NCI-H69 (cell line): ENCODE measurements around the gene UBAC2.
"Not testable (repeated sequence)": the region's sequence is repeated elsewhere in the genome, so short reads cannot be mapped to it uniquely, and the experiment has no call there.

Source experiments
- DNase-seq: peaks from one replicate; lab custom pipeline; 2025; lab: John Stamatoyannopoulos, UW

Gene UBAC2

DNA sequence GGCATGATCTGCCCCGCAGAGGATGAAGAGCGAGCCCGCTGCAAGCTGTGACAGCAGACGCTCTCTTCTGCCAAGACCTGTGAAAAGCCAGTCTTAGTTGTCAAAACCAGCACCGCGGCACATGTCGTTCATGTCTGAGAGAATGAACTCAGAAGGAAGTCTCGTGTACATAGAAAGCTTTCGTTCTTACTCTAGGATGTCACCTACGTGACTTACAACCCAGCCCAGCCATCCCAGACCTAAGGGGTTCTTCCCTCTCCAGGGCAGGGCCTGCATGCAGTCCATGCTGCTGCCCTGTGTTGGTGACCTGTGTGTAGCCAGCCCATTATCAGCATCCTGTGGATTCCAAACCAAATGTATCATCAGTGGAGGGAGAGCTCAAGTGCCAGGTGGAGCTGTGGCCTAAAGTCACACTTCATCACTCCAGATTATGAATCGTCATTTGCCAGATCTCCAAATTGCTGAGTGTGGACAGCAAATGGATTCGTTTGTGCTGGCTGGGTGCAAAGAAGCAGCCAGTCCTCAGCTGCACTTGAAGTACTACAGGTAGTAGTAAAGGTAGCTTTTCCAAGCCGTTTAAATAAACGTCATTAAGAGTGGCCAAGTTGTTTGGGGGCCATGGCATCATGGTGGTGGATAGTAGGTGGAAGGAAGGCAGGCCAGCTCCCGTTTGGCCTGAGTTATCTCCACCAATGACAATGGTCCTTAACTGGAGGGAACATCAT is 180.4 kb downstream of the UBAC2 start:
- DNase-seq = no peak

DNA sequence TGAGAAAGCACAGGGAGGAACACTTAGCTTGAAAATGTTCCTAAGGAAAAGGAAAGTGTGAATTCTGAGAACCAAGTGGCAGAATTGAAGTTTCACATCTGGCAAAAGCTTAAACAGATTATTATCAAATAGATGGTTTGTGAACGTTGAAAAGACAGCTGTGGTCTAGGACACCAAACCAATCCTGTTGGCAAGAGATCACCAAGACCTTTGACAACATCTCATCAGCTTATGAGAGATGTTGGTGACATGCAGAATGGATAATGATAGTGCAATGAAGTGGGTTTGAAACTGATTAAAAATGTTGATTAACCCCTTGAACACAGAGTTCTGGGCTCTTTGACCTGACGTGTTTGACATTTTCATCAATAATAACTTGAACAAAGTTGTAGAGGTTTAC is 181.1 kb downstream of the UBAC2 start:
- DNase-seq = no peak

DNA sequence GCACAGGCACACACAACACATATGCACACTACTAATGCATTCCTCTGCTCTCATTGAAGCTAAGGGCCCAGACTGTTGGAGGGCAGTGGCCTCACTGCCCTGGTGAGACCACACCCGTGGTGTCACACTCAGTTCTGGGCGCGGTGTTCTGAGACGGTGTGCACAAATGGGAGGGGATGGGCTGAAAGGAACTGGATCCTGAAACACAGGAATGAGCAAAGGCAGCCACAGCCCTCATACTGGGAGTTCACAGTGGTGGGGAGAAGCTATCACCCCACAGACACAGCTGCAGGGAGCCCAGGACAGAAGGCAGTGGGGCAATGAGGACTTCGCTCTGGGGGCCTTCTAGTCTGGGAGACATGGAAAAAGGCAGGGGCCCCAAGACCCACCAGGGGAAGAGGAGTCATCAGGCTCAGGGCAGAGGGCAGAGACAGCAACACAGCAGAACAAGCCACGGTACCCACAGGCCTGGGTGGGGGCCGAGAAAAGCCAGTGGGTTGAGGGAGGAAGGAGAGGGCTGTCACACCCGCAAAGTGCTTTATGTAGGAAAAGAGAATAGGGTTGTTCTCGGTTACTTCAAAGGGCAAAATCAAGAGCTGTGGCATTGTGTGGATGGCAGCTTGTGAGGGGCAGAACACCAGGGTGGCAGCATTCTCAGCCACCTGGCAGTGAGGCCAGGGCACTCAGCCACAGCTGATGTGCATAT is 181.9 kb downstream of the UBAC2 start:
- no peak for DNase-seq

DNA sequence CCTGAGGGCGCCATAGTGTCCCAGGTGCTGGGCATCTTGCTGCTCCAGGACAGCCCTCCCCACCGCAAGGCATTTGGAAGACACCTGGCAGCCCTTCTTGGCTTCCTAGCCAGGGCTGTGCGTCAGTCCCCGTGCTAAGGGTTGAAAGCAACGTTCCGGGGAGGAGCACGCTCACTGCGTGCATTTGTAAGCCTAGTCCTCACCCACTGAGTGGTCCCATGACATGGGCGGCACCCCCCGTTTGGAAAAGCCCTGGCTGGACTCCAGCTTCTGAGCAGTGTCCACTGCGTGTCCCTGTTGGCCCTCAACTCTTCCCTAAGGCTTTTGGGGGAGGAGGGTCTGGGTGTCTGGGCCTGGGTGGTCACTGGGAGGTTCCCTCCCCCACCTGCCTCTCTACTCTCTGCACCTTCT is 182.9 kb downstream of the UBAC2 start:
- no peak for DNase-seq

DNA sequence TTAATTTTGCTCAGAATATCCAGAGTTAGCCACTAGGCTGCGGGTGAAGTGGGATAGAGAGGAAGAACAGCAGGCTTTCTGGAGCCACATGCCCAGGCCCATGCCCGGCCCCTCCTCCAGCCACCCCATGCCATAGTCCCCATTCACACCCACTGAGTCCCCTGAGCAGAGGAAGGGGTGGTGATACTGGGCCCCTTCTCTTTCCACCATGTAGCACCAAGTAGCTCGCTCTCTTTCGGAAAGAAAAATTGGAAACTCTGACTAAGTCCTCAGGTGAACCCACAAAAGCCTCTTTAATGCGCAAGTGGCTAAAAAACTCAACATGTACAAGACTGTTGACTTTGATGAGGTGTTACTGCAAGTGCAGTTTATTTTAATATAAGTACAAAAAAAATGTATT is 183.3 kb downstream of the UBAC2 start:
- no peak for DNase-seq

DNA sequence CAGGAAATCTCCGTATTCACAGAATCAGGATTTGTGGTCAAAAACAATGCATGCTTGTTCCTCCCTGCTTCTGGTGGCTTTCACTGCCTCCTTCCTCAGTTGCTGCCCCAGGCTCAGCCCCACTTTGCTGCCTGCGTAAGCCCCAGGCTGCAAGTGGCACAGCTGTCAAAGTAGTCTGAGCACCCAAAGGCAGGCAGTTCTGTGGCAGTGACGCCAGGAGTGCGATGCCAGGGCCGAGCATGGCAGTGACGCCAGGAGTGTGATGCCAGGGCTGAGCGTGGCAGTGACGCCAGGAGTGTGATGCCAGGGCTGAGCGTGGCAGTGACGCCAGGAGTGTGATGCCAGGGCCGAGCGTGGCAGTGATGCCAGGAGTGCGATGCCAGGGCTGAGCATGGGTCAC is 183.8 kb downstream of the UBAC2 start:
- DNase-seq = no peak

DNA sequence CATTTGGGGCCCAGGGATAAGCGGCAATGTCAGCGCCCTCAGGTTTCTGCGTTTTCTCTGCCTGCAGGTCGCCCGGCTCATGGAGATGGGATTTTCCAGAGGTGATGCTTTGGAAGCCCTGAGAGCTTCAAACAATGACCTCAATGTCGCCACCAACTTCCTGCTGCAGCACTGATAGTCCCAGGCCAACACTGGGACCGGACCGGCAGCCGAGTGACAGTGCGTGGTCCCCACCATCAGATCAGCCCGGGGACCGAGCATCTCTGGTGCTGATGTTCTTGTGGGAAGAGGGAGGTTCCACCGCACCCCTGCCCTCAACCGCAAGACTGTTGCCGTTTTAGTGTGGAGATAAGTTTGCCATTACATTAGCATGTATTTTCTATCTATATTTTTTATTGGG is 184.5 kb downstream of the UBAC2 start:
- DNase-seq = no peak

DNA sequence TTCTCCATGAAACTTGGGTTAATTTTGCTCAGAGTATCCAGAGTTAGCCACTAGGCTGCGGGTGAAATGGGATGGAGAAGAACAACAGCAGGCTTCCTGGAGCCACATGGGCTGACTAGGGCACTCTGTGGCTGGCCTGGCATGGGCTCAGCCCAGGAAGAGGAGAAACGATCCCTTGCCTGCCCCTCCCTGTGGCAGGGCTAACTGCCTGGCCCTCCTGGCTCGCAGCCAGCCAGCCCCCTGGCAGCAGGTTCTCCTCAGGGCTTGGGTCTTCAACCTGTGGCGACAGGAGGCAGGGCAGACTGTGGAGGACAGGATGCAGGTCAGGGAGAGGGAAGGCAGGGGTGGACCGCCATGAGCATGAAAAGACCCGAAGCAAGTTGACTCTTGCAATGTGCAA is 185.3 kb downstream of the UBAC2 start:
- peak; percentile 82 for DNase-seq

DNA sequence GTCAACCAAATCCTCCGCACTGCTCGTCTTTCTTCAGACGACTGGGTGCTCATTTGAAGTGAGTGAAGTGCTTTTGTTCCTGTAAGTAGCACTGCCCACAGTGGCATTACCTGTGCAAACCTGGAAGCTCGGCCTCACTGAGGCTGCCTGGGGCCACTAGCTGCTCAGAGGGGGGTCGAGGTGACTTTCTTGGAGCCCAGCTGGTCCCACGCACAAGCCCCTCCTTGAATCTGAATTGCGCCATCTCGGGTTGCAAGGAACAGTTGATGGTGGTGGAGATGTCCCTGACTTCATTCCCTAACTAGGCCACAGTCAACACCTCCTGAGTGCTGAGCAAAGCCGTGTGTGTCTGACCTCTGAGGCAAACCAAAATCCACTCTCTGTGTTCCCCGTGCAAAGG is 185.8 kb downstream of the UBAC2 start:
- DNase-seq = peak; percentile 86

DNA sequence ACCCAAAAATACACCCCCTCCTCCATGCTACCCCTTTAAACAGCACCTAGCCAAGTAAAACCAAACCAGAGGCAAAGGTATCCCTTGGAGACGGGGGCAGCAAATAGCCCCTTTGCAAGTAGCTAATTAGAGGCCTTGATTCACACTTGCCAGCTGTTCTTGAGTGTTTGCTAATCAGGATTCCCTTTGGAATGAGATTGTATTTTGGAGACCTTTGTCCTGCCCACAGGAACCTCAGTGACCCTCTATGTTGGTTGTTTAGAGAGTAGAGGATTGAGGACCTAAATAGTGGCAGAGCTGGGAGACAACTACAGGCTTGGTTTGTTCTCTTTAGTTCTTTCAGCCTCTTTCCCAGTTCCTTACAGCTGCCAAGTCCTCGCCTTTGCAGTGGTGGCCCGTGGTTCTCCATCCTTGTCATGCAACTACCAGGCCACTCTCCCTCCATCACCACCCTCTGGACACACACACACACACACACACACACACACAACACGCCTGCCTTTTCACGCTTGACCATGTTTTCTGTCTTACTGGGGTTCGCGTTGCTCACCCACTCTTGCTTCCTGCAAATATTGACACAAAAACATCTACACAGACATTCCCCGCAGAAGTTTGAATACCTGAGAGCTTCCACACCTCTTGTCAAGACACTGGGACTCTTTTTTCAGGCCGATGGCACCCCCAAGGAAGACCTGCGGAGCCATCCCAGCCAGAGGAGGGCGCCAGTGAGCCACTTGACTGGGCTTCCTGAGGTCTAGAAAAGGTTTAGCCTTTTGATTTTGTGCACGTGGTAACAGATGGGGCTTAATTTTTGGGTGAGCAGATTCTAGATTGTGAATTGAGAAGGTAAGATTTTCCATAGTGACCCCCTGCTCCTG is 186.5 kb downstream of the UBAC2 start:
- DNase-seq = peak; percentile 86

DNA sequence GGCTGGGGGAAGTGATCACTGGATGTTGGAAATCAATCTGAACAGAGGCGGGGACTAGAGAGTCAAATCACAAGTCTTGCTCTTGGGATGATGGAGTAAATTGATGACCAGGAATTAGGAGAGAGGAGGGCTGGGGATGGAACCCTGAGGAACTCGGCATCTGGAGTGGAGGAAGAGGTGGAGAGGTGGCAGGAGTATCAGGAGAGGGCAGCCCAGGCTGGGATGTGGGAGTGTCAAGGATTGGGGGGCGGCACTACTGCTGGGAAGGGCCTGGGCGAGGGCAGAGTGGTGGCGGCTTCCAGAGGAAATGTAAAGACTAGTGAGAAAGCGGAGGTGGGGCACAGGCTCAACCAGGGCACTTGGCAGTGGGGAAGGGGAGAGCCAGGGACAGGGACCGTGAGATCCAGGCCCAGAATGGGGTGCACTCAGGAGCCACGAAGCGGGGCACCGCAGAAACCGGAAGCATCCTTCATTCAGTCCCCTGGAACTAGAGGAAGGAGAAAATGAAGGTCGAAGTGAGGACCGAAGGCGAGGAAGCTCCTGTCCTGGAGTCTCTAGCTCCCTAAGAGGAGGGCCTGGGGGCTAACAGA is 187.8 kb downstream of the UBAC2 start:
- no peak for DNase-seq

DNA sequence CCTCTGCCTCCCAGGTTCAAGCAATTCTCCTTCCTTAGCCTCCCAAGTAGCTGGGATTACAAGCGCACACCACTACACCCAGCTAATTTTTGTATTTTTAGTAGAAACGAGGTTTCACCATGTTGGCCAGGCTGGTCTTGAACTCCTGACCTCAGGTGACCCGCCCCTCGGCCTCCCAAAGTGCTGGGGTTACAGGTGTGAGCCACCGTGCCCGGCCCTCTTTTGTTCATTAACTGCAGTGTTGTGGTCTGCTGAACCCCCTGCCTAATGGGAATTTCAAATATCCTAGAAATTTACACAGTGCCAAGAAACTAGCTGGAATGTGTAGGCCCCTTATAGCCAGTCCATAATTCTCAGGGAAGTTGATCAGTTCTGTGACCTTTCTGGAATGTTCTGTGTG is 188.4 kb downstream of the UBAC2 start:
- DNase-seq = not testable (repeated sequence)

DNA sequence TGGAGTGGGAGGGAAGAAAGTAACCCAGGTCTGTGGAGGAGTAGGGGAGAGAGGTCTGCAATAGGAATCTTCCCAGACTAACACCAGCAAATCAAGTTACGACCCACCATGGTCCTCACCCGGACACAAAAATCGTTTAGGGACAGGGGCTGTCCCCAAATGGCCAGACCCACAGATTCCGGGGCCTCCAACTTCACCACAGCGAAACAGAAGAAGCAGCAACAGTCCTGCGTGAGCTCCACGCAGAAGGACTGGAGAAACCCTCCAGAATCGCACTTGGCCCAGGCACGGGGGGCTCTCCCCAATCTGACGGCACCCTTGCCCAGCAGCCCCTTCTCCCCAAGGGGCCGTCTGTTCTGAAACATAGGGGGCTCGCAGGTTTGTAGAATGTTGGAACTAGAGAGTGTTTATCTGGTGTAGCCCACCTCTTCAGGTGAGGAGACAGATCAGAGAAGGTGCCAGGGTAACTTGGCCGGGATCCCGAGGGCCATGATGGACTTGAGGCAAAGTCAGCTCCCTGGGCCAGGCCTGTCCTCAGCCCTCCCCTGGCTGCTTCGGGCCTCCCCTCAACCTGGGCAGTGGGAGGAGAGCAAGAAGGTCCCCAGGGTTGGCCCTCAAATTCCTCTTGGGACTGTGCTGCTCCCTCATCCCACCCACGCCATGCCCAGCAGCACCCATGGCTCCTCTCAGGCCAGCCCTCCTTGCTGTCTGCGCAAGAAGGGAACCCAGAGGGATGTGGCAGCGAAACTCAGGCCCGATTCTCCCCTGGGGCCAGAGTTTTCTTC is 189.1 kb downstream of the UBAC2 start:
- no peak for DNase-seq

DNA sequence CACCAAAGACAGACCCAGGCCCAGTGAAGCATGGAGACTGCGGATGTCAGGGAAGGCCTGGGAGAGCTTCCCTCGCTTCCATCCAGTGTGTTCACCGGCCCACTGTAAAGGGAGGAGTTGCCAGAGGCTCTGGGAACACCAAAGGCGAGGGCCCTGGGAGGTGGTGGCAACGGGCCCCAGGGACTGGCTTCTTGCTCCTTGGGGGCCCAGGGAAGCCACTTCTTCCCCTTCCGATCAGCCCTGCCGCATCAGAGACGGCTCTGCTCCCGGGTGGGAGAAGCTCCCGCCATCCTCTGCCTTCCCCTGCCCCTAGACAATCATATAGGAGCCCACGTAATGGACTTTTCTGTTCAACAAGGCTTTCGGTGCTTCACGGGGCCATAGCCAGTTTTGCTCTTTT is 189.9 kb downstream of the UBAC2 start:
- DNase-seq = no peak

DNA sequence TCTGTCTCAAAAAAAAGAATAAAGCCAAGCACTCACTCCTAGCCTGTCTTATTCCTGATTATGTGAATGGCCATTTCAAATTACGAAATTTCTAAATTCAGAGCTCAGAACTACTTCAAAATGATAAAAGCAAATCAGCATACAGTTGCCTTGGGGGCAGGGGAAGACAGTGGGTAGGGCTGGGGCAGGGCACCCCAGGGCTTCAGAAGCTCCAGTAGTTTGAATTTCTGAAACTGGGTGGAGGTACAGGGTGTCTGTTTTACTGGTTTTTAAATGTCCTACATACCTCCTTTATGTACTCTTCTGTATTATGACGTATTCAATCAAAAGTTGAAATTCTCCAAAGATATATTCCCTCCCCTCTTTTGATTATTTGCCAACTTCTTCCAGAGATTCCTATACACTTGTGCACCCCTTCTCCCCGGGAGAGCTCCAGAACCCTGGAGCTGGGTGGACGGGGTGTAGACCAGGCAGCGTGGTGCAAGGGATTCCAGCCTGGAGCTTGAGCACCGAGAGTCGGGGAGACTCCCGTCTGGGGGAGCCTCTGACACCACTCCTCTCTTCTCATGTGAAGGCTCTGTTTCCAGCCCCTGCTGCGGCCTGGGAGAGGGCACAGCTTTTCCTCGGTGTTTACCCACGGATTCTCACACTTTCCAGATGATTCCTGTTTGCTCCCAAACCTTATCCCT is 191.3 kb downstream of the UBAC2 start:
- DNase-seq = no peak

DNA sequence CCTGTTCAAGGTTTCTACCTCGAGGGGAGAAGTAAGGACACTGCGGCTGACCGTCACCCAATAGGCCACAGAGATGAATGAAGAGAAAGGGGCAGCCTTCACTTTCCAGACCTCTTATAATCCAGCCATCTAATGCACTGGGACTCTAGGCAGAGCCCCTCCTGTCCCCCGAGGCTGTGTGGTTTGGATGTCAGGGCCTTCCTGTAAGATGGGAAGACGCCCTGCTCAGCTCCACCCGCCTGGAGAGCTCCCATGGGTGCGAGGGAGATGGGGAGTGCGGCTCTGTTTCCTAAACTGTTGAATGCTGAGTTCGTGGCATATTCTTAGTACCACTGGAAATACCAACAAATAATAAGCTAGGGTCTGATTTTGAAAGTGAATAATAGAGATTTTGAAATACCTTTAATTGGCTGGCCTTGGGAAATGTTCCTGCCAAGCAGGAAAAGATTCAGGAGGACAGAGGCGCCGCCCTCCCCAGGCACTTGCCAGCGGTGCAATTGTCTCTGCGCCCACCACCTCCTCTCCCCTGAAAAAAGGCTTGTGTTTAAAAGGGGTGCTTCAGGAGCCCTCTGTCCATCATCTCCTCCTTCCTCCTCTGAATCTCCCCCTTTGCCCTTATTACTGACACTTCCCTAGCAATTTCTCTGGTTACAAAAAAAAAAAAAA is 191.9 kb downstream of the UBAC2 start:
- no peak for DNase-seq

DNA sequence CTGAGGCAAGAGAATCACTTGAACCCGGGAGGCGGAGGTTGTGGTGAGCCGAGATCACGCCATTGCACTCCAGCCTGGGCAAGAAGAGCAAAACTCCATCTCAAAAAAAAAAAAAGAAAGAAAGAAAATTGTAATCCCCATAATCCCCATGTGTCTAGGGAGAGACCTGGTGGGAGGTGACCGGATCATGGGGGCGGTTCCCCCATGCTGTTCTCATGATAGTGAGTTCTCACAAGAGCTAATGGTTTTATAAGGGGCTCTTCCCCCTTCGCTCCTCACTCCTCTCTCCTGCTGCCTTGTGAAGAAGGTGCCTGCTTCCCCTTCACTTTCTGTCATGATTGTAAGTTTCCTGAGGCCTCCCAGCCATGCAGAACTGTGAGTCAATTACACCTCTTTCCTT is 192.7 kb downstream of the UBAC2 start:
- not testable (repeated sequence) for DNase-seq

DNA sequence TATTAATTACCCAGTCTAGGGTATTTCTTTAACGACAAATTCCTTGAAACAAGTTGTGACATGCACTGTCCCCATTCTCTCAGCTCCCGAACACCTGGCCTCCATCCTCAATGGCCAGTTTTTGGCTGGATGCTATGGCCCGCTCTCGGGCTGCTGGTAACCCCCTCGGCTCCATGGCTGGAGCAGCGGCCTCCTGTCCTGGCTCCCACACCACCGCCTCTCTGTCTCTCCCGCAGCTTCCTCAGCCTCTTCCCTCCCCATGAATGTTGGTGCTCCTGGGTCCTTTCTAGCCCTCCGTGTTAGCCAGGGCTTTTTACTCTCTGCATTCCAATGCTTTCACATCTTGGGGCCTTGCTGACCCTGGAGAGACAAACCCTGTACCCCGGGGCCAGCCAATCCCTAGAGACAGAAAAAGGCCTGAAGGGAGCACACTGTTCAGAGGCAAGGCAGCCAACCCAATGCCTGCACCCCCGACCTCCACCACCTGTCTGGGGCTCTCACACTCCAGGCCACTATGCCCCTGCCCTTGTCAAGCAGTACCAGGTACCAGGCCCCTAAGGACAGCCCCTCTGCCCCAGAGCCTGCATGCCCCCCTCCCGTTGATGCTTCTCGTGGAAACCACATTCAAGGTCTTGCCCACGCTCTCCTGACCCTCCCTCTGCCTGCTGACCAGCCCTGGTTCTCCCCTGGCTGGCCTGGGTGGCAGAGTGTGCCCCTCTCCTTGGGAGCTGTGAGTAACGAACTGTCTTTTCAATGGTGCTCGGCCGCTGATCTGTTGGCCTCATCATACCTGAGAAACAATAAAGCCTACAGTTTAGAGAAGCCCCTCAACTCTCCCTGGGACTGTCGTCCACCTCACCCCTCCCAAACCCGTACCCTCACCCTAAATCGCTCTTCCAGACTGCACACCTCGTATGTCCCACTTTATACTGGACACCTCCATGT is 193.4 kb downstream of the UBAC2 start:
- no peak for DNase-seq

DNA sequence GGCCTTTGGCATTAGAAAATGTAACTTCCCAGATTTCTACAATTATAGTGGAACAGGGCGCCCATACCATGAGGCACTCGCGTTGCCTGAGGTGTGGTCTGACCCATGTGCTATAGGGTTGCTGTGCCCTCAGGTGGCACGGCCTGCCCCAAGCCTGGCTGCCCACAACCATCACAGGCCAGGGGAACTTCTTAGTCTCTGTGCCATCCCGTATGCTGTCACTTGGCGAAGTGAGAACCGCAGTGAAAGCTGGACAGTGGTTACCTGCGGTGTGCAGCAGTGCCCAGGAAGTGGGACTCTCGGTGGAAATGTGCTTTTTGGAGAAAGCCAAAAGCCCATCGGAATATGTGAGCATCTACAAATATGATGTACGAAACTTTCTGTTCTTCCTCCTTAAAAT is 194.8 kb downstream of the UBAC2 start:
- DNase-seq = no peak
